PC-9 (cell line): ENCODE results near the gene MIER1. TPM values are rescaled to one million over a fixed set of nuclear protein-coding genes. Genes with fewer than 3 reads are reported as not detected.

ENCODE experiments used
- BruUV-seq: library from RNA; stranded (reverse); fragments of 400-500 nt; replicated peaks from 2 replicates; lab custom pipeline; 2021; lab: Mats Ljungman, UMichigan
- CTCF ChIA-PET: fragments of 300-600 bp; sonication (Branson Sonifier 250); formaldehyde crosslinking; loops from one replicate; lab custom pipeline; 2022; ENCODE audit warnings: antibody characterized with exemption; lab: Charles Lee
- POLR2A ChIA-PET: fragments of 300-600 bp; sonication (Branson Sonifier 250); formaldehyde crosslinking; loops from one replicate; lab custom pipeline; 2022; ENCODE audit warnings: antibody characterized with exemption; ENCODE audit not compliant: unreplicated experiment; lab: Charles Lee
- DNase-seq, 2 experiments: peaks; one replicate each; pipeline versions ENCODE4 v3.0.0 to v3.0.0-alpha.2; 2015 to 2022; ENCODE audit warnings: mixed read lengths in 1 of 2
- H2AFZ ChIP-seq: fragments of 200-600 bp; sonication (generic); 2 replicates; pipeline ENCODE4 v1.8.1; 2017; ENCODE audit warnings: antibody characterized with exemption
- H3F3A ChIP-seq: fragments of 200-600 bp; sonication (generic); 2 replicates; pipeline ENCODE4 v1.8.1; 2017; ENCODE audit warnings: antibody characterized with exemption, mild to moderate bottlenecking, low read depth; ENCODE audit not compliant: insufficient read depth
- H3K27ac ChIP-seq: fragments of 200-600 bp; sonication (generic); 2 replicates; pipeline ENCODE4 v1.6.1; 2016; ENCODE audit warnings: mixed run types
- H3K27me3 ChIP-seq: fragments of 200-600 bp; sonication (generic); 2 replicates; pipeline ENCODE4 v1.6.1; 2016; ENCODE audit warnings: low read depth, mixed run types; ENCODE audit not compliant: insufficient read depth
- H3K36me3 ChIP-seq: fragments of 200-600 bp; sonication (generic); 2 replicates; pipeline ENCODE4 v1.6.1; 2016; ENCODE audit warnings: low read depth, mixed run types
- H3K4me1 ChIP-seq: fragments of 200-600 bp; sonication (generic); replicated peaks from 2 replicates; pipeline ENCODE4 v1.6.1; 2016; ENCODE audit warnings: mixed run types; ENCODE audit not compliant: insufficient read depth
- H3K4me2 ChIP-seq: fragments of 200-600 bp; sonication (generic); 2 replicates; pipeline ENCODE4 v1.6.1; 2017; ENCODE audit warnings: mixed run types
- H3K4me3 ChIP-seq: fragments of 200-600 bp; sonication (generic); 2 replicates; pipeline ENCODE4 v1.6.1; 2016; ENCODE audit warnings: mixed run types
- H3K79me2 ChIP-seq: fragments of 200-600 bp; sonication (generic); 2 replicates; pipeline ENCODE4 v1.6.1; 2017; ENCODE audit warnings: low read depth, mixed run types
- H3K9me2 ChIP-seq: fragments of 200-600 bp; sonication (generic); 2 replicates; pipeline ENCODE4 v1.8.1; 2017; ENCODE audit warnings: mild to moderate bottlenecking; ENCODE audit not compliant: insufficient read depth
- H3K9me3 ChIP-seq: fragments of 200-600 bp; sonication (generic); 2 replicates; pipeline ENCODE4 v1.8.1; 2016; ENCODE audit warnings: low read depth; ENCODE audit not compliant: insufficient read depth
- H4K20me1 ChIP-seq: fragments of 200-600 bp; sonication (generic); 2 replicates; pipeline ENCODE4 v1.8.1; 2017; ENCODE audit not compliant: insufficient read depth
- CTCF ChIP-seq: fragments of 200-600 bp; sonication (generic); conservative IDR thresholded peaks from 2 replicates; pipeline ENCODE4 v1.6.1; 2017; ENCODE audit warnings: mixed run types, antibody characterized with exemption, mild to moderate bottlenecking, moderate library complexity
- EZH2 ChIP-seq: fragments of 200-600 bp; sonication (generic); IDR thresholded peaks from 2 replicates; pipeline ENCODE4 v1.8.0; 2017; ENCODE audit warnings: antibody characterized with exemption, low read depth
- intact Hi-C: fragments of 100-400 bp; cut with micrococcal nuclease; formaldehyde crosslinking; loops from one replicate; pipeline ENCODE4 v1.10.0; 2022; ENCODE audit not compliant: unreplicated experiment
- total RNA-seq: library from RNA; stranded (reverse); gene quantifications from 2 replicates; pipeline ENCODE4 v1.2.3, GENCODE V29; 2021

The MIER1 gene
- total RNA-seq, 1 experiment from 2014 or later, result 30.4 TPM

GRCh38 chr1:66996018-66996682 is 71.4 kb downstream of the MIER1 start:
- POLR2A ChIA-PET, result interaction anchor here (0.6 to 0.7 kb wide), 3 partner anchors 130 to 352 kb away, joined by 3 to 4 read pairs (median 3); no protein-coding TSS in a partner anchor
- Histone ChIP-seq H2AFZ (no peak overlapping the region), H4K20me1 (no peaks in the 10 kb centered on the region), H3K79me2 (no peaks in the 10 kb centered on the region), H3K4me2 (peak overlapping the region; percentile 14; the same call in 1 of the 2 replicates), H3K36me3 (no peaks in the 10 kb centered on the region), H3K4me3 (no peak overlapping the region), H3K27ac (no peak overlapping the region), H3K9me2 (no peaks in the 10 kb centered on the region), H3K9me3 (no peaks in the 10 kb centered on the region), H3F3A (no peaks in the 10 kb centered on the region), H3K4me1 (no peaks in the 10 kb centered on the region), H3K27me3 (no peaks in the 10 kb centered on the region)
- DNase-seq, result peak; percentile 49 to 53
- CTCF ChIA-PET, result interaction anchor here (0.7 to 2.2 kb wide), 8 partner anchors 51 to 504 kb away, joined by 3 to 21 read pairs (median 6); no protein-coding TSS in a partner anchor
- BruUV-seq, result no TSS peak
- no peak for TF ChIP-seq EZH2
- peak; percentile 83 for TF ChIP-seq CTCF
- intact Hi-C loops, result loop anchor here (1.0 to 10.0 kb wide), 4 partner anchors 153 to 504 kb away; no protein-coding TSS in a partner anchor

- Histone ChIP-seq H3K4me3 (no peak overlapping the region), H3K4me2 (no peak overlapping the region), H2AFZ (no peak overlapping the region), H3K4me1 (no peaks in the 10 kb centered on the region), H3K79me2 (no peaks in the 10 kb centered on the region), H3F3A (no peaks in the 10 kb centered on the region), H3K9me2 (no peaks in the 10 kb centered on the region), H4K20me1 (no peaks in the 10 kb centered on the region), H3K27me3 (no peaks in the 10 kb centered on the region), H3K9me3 (no peaks in the 10 kb centered on the region), H3K36me3 (no peaks in the 10 kb centered on the region), H3K27ac (no peak overlapping the region)
- CTCF ChIA-PET, result no interaction called here
- POLR2A ChIA-PET, result no interaction called here
- no TSS peak for BruUV-seq
- no peak for TF ChIP-seq CTCF
- TF ChIP-seq EZH2, result no peak
- intact Hi-C loops, result loop anchor here (10.0 kb wide), 1 partner anchor 234 kb away; no protein-coding TSS in a partner anchor
- no peak for DNase-seq
Measured at GRCh38 chr1:66998972-66999371, 74.2 kb downstream of the MIER1 start.

- Histone ChIP-seq H3K4me2 (no peak overlapping the region), H3K27me3 (no peaks in the 10 kb centered on the region), H3K4me3 (no peak overlapping the region), H3K4me1 (no peaks in the 10 kb centered on the region), H3K79me2 (no peaks in the 10 kb centered on the region), H3K9me2 (no peaks in the 10 kb centered on the region), H3K27ac (no peak overlapping the region), H3F3A (no peaks in the 10 kb centered on the region), H3K9me3 (no peaks in the 10 kb centered on the region), H3K36me3 (no peaks in the 10 kb centered on the region), H4K20me1 (no peaks in the 10 kb centered on the region), H2AFZ (no peak overlapping the region)
- intact Hi-C loops, result loop anchor here (10.0 kb wide), 1 partner anchor 235 kb away; no protein-coding TSS in a partner anchor
- POLR2A ChIA-PET, result no interaction called here
- CTCF ChIA-PET, result no interaction called here
- TF ChIP-seq CTCF (no peak), EZH2 (no peak)
- DNase-seq, result no peak
- no TSS peak for BruUV-seq
Measured at GRCh38 chr1:66999640-67000400, 75.0 kb downstream of the MIER1 start.
